ENCODE measurements around the gene RAB11FIP4.

DNA sequence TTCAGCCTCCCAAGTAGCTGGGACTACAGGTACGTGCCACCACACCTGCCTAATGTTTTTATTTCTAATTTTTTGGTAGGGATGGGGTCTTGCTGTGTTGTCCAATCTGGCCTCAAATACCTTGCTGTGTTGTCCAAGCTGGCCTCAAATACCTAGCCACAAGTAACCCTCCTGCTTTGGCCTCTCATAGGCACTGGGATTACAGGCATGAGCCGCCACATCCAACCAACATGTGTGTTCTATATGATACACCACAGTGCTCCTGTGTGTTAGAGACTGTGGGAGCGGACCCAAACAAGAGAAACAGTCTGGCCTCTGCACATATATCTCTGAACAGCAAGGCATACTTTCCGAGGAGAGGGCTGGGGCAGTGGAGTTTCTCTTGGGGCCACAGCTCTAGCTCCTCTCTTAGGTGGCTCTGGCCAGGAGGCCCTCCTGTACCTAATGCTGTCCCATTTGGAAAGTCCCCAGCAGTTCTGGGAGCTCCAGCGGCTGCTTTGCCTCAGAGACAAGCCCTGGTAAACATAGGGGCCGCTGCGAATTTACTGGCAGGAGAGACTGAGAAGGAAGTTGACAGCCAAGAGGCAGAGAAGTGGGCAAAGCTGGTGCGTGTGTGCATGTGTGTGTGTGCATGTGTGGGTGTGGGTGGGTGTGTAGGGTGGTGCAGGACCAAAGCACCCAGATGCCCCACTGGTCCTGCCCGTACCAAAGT is 95.0 kb downstream of the RAB11FIP4 start:
- TF ChIP-seq, protein P1, sequence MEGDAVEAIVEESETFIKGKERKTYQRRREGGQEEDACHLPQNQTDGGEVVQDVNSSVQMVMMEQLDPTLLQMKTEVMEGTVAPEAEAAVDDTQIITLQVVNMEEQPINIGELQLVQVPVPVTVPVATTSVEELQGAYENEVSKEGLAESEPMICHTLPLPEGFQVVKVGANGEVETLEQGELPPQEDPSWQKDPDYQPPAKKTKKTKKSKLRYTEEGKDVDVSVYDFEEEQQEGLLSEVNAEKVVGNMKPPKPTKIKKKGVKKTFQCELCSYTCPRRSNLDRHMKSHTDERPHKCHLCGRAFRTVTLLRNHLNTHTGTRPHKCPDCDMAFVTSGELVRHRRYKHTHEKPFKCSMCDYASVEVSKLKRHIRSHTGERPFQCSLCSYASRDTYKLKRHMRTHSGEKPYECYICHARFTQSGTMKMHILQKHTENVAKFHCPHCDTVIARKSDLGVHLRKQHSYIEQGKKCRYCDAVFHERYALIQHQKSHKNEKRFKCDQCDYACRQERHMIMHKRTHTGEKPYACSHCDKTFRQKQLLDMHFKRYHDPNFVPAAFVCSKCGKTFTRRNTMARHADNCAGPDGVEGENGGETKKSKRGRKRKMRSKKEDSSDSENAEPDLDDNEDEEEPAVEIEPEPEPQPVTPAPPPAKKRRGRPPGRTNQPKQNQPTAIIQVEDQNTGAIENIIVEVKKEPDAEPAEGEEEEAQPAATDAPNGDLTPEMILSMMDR (IDR thresholded peaks at IDR 0.05; ENCODE audit: low read depth, low read length, missing input control): no peak
- no peak for TF ChIP-seq TAF1 (conservative IDR thresholded peaks at IDR 0.05)
- TF ChIP-seq RAD21 (IDR thresholded peaks at IDR 0.05): no peak
- no peak for TF ChIP-seq MAX (IDR thresholded peaks at IDR 0.05)
- TF ChIP-seq, protein P2, sequence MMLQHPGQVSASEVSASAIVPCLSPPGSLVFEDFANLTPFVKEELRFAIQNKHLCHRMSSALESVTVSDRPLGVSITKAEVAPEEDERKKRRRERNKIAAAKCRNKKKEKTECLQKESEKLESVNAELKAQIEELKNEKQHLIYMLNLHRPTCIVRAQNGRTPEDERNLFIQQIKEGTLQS (IDR thresholded peaks at IDR 0.05): no peak
- TF ChIP-seq, protein P3, sequence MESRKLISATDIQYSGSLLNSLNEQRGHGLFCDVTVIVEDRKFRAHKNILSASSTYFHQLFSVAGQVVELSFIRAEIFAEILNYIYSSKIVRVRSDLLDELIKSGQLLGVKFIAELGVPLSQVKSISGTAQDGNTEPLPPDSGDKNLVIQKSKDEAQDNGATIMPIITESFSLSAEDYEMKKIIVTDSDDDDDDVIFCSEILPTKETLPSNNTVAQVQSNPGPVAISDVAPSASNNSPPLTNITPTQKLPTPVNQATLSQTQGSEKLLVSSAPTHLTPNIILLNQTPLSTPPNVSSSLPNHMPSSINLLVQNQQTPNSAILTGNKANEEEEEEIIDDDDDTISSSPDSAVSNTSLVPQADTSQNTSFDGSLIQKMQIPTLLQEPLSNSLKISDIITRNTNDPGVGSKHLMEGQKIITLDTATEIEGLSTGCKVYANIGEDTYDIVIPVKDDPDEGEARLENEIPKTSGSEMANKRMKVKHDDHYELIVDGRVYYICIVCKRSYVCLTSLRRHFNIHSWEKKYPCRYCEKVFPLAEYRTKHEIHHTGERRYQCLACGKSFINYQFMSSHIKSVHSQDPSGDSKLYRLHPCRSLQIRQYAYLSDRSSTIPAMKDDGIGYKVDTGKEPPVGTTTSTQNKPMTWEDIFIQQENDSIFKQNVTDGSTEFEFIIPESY (IDR thresholded peaks at IDR 0.05): no peak

All from liver (tissue), 3 donors.